Measurements from ENCODE around the gene LONRF2.

GRCh38 chr2:100266126-100266525 is 56.2 kb downstream of the LONRF2 start:
- no peak for TF ChIP-seq CTCF (IDR thresholded peaks at IDR 0.05)
- TF ChIP-seq EP300 (IDR thresholded peaks at IDR 0.05), result no peak
- TF ChIP-seq POLR2A (IDR thresholded peaks at IDR 0.05), result no peak
- no peak for TF ChIP-seq POLR2AphosphoS5 (IDR thresholded peaks at IDR 0.05)

Data from upper lobe of left lung (tissue), 4 donors.